ENCODE results near the gene RUSC1. TPM values are rescaled to one million over a fixed set of nuclear protein-coding genes. Genes with fewer than 3 reads are reported as not detected.

Gene RUSC1
- total and polyA plus RNA-seq, 8 donors = 32.7 to 43.3 (median 36.7) TPM

- no peak for TF ChIP-seq CTCF (IDR thresholded peaks at IDR 0.05)
- no peaks in the 10 kb centered on the region for H3K9me3 ChIP-seq
- H3K36me3 ChIP-seq = no peaks in the 10 kb centered on the region
- no peak overlapping the region for H3K4me3 ChIP-seq
- H3K4me1 ChIP-seq = peaks cover 5 to 13% of the 10 kb centered on the region in 2 donors
- DNase-seq (no peak), ATAC-seq (no peak)
- intact Hi-C loops (cut with DNase I) = no loop called here
- peaks cover 0 to 10% of the 10 kb centered on the region in 2 donors for H3K27me3 ChIP-seq
- H3K27ac ChIP-seq = no peak overlapping the region
Observed at GRCh38 chr1:155282488-155283091, 38.1 kb upstream of the RUSC1 start.

GRCh38 chr1:155284476-155284875 is 36.2 kb upstream of the RUSC1 start:
- no peaks in the 10 kb centered on the region for H3K27me3 ChIP-seq
- ATAC-seq = no peak
- no peak for TF ChIP-seq CTCF (IDR thresholded peaks at IDR 0.05)

GRCh38 chr1:155285063-155285462 is 35.6 kb upstream of the RUSC1 start:
- H3K4me1 ChIP-seq = no peaks in the 10 kb centered on the region
- DNase-seq (no peak), ATAC-seq (no peak)
- no peak overlapping the region for H3K4me3 ChIP-seq
- H3K27ac ChIP-seq = no peak overlapping the region
- intact Hi-C loops (cut with DNase I) = no loop called here
- no peak for TF ChIP-seq CTCF (IDR thresholded peaks at IDR 0.05)
- H3K27me3 ChIP-seq = no peaks in the 10 kb centered on the region
- no peaks in the 10 kb centered on the region for H3K36me3 ChIP-seq
- no peaks in the 10 kb centered on the region for H3K9me3 ChIP-seq

More at GRCh38 chr1:155284476-155284875, 36.2 kb upstream of the RUSC1 start:
- no peak overlapping the region for H3K4me3 ChIP-seq
- no peak for DNase-seq
- no peaks in the 10 kb centered on the region for H3K4me1 ChIP-seq
- H3K9me3 ChIP-seq = no peaks in the 10 kb centered on the region
- intact Hi-C loops (cut with DNase I) = no loop called here
- no peaks in the 10 kb centered on the region for H3K36me3 ChIP-seq
- no peak overlapping the region for H3K27ac ChIP-seq

GRCh38 chr1:155285631-155286044 is 35.1 kb upstream of the RUSC1 start:
- intact Hi-C loops (cut with DNase I) = no loop called here
- Histone ChIP-seq H3K9me3 (no peaks in the 10 kb centered on the region), H3K27me3 (no peaks in the 10 kb centered on the region), H3K4me1 (no peaks in the 10 kb centered on the region), H3K27ac (no peak overlapping the region), H3K4me3 (no peak overlapping the region), H3K36me3 (no peaks in the 10 kb centered on the region)
- ATAC-seq (no peak), DNase-seq (no peak)
- TF ChIP-seq CTCF (IDR thresholded peaks at IDR 0.05) = no peak

GRCh38 chr1:155286544-155286943 is 34.1 kb upstream of the RUSC1 start:
- no peak for ATAC-seq
- no peak for TF ChIP-seq CTCF (IDR thresholded peaks at IDR 0.05)
- H3K9me3 ChIP-seq = no peaks in the 10 kb centered on the region
- no peaks in the 10 kb centered on the region for H3K36me3 ChIP-seq
- no peaks in the 10 kb centered on the region for H3K27me3 ChIP-seq
- intact Hi-C loops (cut with DNase I) = no loop called here
- H3K27ac ChIP-seq = no peak overlapping the region
- no peaks in the 10 kb centered on the region for H3K4me1 ChIP-seq
- H3K4me3 ChIP-seq = no peak overlapping the region
- no peak for DNase-seq

Measured in left lung (tissue), 10 donors.